HFFc6 (cell line): ENCODE results near the gene ZNF410. TPM values are rescaled to one million over a fixed set of nuclear protein-coding genes. Genes with fewer than 3 reads are reported as not detected.
"Not testable (repeated sequence)": the region's sequence is repeated elsewhere in the genome, so short reads cannot be mapped to it uniquely, and the experiment has no call there.

Experiments used
- DNase-seq: peaks from one replicate; pipeline ENCODE4 v3.0.0-alpha.2; 2018
- H3K27ac Mint-ChIP-seq: 2 replicates; pipeline ENCODE4 v1.8.0; 2020; ENCODE audit warnings: mild to moderate bottlenecking, mixed read lengths
- H3K27me3 Mint-ChIP-seq: 2 replicates; pipeline ENCODE4 v1.8.0; 2021; ENCODE audit warnings: mild to moderate bottlenecking, moderate library complexity, mixed read lengths; ENCODE audit not compliant: insufficient read depth
- H3K36me3 Mint-ChIP-seq: 2 replicates; pipeline ENCODE4 v1.8.0; 2021; ENCODE audit warnings: low read depth, mixed read lengths
- H3K4me1 Mint-ChIP-seq: 2 replicates; pipeline ENCODE4 v1.8.0; 2020; ENCODE audit warnings: low read depth, mixed read lengths
- H3K4me3 Mint-ChIP-seq: 2 replicates; pipeline ENCODE4 v1.8.0; 2020; ENCODE audit warnings: mild to moderate bottlenecking, moderate library complexity, mixed read lengths
- H3K9me3 Mint-ChIP-seq: 2 replicates; pipeline ENCODE4 v1.8.0; 2020; ENCODE audit warnings: mild to moderate bottlenecking, mixed read lengths
- total RNA-seq, 6 experiments: library from RNA; stranded (reverse); fragmentation: NEBNext Ultra II Directional; extraction: Animal tissue kit (Norgen Biotek cat#: 25700); gene quantifications; 2 replicates in 1 of 6; 3 replicates in 5 of 6; pipeline ENCODE4 v1.2.3, GENCODE V29; 2021
- TF ChIP-seq, protein P1 (sequence below): fragments of 200-600 bp; sonication (generic); IDR thresholded peaks from 2 replicates; pipeline ENCODE4 v1.5.0; 2021; ENCODE audit warnings: antibody characterized with exemption, mild to moderate bottlenecking

The ZNF410 gene
- total RNA-seq, 6 experiments from 2014 or later = 31.5 to 42.5 (median 35.0) TPM

DNA sequence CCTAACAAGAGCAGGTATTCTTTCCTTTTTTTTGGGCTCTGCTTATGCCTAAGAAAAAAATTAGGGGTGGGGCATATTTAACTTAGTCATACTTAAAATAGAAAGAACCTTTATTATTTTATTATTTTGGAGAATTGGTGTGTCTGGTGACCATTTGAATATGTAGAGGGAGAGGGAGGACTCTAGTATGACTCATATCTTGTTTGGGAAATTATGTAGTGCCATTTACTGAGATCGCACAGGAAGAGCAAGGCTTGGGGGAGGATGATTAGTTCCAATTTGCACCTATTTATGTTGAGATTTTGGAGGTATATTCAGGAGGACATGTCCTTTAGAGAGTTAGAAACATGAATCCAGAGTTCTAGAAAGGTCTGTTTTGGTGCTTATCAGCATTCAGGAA lies 9.9 kb downstream of the ZNF410 start:
- Mint-ChIP-seq H3K4me3 (no peak overlapping the region), H3K36me3 (peaks cover 25% of the 10 kb centered on the region), H3K27me3 (no peaks in the 10 kb centered on the region; the same call in 1 of the 2 replicates), H3K4me1 (peaks cover 19% of the 10 kb centered on the region), H3K27ac (peak overlapping the region; percentile 53), H3K9me3 (no peaks in the 10 kb centered on the region)
- DNase-seq = no peak
- TF ChIP-seq, protein P1, sequence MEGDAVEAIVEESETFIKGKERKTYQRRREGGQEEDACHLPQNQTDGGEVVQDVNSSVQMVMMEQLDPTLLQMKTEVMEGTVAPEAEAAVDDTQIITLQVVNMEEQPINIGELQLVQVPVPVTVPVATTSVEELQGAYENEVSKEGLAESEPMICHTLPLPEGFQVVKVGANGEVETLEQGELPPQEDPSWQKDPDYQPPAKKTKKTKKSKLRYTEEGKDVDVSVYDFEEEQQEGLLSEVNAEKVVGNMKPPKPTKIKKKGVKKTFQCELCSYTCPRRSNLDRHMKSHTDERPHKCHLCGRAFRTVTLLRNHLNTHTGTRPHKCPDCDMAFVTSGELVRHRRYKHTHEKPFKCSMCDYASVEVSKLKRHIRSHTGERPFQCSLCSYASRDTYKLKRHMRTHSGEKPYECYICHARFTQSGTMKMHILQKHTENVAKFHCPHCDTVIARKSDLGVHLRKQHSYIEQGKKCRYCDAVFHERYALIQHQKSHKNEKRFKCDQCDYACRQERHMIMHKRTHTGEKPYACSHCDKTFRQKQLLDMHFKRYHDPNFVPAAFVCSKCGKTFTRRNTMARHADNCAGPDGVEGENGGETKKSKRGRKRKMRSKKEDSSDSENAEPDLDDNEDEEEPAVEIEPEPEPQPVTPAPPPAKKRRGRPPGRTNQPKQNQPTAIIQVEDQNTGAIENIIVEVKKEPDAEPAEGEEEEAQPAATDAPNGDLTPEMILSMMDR = no peak

DNA sequence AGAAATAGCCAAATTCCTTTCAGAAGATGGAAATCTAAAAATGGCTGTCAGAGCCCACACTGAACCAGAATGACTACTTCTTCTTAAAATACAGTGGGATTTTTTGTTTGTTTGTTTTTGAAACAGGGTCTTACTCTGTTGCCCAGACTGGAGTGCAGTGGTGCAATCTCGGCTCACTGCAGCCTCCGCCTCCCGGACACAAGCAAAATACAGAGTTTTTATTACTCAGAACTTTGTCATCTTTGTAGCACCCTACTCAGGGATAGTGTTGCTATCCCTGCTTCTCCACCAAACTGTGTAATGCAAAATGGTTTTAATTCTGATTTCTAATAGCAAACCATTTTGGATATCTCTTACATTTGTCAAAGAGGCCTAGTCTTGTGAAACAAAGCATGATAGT lies 16.4 kb downstream of the ZNF410 start:
- Mint-ChIP-seq H3K4me3 (no peak overlapping the region), H3K27ac (no peak overlapping the region), H3K4me1 (peaks cover 10% of the 10 kb centered on the region; the same call in 1 of the 2 replicates), H3K36me3 (peaks cover 18% of the 10 kb centered on the region), H3K9me3 (no peaks in the 10 kb centered on the region), H3K27me3 (no peaks in the 10 kb centered on the region; the same call in 1 of the 2 replicates)
- no peak for DNase-seq
- TF ChIP-seq, protein P1 = no peak

DNA sequence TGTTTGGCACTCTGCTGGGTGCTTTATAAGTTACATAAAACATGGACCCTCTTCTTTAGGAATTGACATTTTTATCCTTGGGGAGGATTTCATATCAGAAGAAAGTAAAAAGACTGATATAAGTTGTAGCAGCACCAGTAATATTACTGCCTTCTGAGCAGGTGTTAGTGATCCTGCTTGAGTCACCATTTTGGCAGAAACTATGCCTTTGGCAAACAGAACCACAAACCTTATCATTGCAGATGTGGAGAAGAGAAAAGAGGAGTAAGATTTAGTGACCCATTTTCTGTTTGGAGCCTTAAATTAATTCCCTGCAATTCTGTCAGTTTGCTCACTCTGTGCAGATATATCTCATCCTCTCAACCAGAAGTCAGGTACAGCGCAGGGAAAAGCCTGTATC lies 23.0 kb downstream of the ZNF410 start:
- peaks cover 63% of the 10 kb centered on the region for H3K36me3 Mint-ChIP-seq
- TF ChIP-seq, protein P1 = no peak
- no peak overlapping the region for H3K27ac Mint-ChIP-seq
- peaks cover 12% of the 10 kb centered on the region; the same call in 1 of the 2 replicates for H3K4me1 Mint-ChIP-seq
- DNase-seq = no peak
- no peak overlapping the region for H3K4me3 Mint-ChIP-seq
- no peaks in the 10 kb centered on the region for H3K9me3 Mint-ChIP-seq
- H3K27me3 Mint-ChIP-seq = no peaks in the 10 kb centered on the region

GRCh38 chr14:73913256-73913655 lies 26.6 kb downstream of the ZNF410 start:
- peaks cover 51% of the 10 kb centered on the region for H3K36me3 Mint-ChIP-seq

GRCh38 chr14:73916324-73916723 lies 29.7 kb downstream of the ZNF410 start:
- Mint-ChIP-seq H3K36me3 (peaks cover 29% of the 10 kb centered on the region), H3K9me3 (no peaks in the 10 kb centered on the region), H3K27me3 (no peaks in the 10 kb centered on the region), H3K27ac (no peak overlapping the region), H3K4me3 (no peak overlapping the region), H3K4me1 (peaks cover 30% of the 10 kb centered on the region)
- no peak for DNase-seq
- TF ChIP-seq, protein P1 = no peak

More at GRCh38 chr14:73913256-73913655, 26.6 kb downstream of the ZNF410 start:
- Mint-ChIP-seq H3K27me3 (no peaks in the 10 kb centered on the region), H3K27ac (no peak overlapping the region), H3K4me3 (no peak overlapping the region), H3K9me3 (no peaks in the 10 kb centered on the region), H3K4me1 (peaks cover 30% of the 10 kb centered on the region)
- TF ChIP-seq, protein P1 = no peak
- DNase-seq = no peak

DNA sequence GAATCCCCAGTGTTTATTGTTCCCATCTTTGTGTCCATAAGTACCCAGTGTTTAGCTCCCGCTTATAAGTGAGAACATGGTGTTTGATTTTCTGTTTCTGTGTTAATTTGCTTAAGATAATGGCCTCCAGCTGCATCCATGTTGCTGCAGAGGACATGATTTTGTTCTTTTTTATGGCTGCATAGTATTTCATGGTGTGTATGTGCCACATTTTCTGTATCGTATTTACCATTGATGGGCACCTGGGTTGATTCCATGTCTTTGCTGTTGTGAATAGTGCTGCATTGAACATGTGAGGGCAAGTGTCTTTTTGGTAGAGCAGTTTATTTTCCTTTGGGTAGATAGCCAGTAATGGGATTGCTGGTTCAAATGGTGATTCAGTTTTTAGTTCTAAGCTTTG lies 32.8 kb downstream of the ZNF410 start:
- Mint-ChIP-seq H3K36me3 (peaks cover 12% of the 10 kb centered on the region), H3K4me1 (peaks cover 23% of the 10 kb centered on the region)
- not testable (repeated sequence) for H3K27ac Mint-ChIP-seq, H3K4me3 Mint-ChIP-seq, DNase-seq, H3K9me3 Mint-ChIP-seq, H3K27me3 Mint-ChIP-seq
